VCaP (cell line): ENCODE data around the gene SUGP2.

Experiments
- H3K27ac ChIP-seq: fragments of 450-650 bp; 2 replicates; pipeline ENCODE4 v1.5.1; 2017
- TF ChIP-seq, protein P1 (sequence below): fragments of 450-650 bp; conservative IDR thresholded peaks from 2 replicates; pipeline ENCODE4 v1.5.1; 2017; ENCODE audit warnings: mild to moderate bottlenecking, moderate library complexity

The SUGP2 gene

DNA sequence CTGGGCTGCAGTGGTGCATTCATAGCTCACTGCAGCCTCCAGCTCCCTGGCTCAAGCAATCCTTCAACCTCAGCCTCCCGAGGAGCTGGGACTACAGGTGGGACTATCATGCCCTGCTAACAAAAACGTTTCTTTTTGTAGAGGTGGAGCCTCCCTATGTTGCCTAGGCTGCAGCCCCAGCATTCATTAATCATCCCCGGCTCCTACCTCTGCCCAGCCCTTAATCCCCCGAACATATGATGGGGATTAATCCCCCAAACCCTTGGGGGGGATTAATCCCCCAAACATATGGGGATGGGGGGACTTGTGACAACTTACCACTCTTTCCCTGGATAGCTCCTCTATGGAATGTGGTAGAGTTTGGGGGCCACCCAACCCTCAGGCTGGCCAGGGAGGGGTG is 45.9 kb downstream of the SUGP2 start:
- TF ChIP-seq, protein P1, sequence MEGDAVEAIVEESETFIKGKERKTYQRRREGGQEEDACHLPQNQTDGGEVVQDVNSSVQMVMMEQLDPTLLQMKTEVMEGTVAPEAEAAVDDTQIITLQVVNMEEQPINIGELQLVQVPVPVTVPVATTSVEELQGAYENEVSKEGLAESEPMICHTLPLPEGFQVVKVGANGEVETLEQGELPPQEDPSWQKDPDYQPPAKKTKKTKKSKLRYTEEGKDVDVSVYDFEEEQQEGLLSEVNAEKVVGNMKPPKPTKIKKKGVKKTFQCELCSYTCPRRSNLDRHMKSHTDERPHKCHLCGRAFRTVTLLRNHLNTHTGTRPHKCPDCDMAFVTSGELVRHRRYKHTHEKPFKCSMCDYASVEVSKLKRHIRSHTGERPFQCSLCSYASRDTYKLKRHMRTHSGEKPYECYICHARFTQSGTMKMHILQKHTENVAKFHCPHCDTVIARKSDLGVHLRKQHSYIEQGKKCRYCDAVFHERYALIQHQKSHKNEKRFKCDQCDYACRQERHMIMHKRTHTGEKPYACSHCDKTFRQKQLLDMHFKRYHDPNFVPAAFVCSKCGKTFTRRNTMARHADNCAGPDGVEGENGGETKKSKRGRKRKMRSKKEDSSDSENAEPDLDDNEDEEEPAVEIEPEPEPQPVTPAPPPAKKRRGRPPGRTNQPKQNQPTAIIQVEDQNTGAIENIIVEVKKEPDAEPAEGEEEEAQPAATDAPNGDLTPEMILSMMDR: no peak
- no peak overlapping the region for H3K27ac ChIP-seq

DNA sequence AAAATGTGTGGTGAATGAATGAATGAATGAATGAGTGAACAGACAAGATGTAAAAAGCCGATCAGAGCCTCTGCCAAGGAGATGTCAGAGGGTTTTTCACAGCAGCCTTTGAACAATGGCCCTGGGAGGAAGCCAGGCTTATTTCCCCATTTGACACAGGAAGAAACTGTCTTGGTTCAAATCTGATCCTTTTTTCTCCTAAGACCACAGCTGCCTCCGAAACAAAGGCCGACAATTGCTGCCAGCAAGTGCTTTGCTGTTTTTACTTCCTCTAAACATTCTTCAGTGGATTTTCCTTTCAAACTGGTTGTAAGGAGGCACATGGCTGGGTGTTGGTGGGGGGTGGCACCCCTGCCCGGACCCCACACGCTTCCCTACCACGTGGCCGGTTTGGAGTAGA is 48.1 kb downstream of the SUGP2 start:
- H3K27ac ChIP-seq: no peak overlapping the region
- TF ChIP-seq, protein P1: no peak

DNA sequence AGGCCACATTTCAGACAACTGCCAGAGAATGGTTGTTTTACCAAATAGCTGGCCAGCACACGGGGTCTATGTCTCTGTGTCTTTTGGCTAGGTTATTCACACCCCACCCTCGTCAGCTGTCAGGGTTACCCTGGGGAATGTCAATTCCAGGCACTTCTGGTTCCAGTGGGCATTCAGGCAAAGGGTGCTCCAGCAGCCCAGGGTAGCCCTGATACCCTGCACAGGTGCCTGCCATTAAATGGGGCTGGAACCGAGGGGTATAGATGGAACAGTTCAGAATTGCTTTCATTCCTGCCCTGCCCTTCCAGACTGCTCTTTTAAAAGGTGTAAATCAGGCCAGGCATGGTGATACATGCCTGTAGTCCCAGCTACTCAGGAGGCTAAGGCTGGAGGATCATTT is 49.1 kb downstream of the SUGP2 start:
- TF ChIP-seq, protein P1: no peak
- no peak overlapping the region for H3K27ac ChIP-seq

DNA sequence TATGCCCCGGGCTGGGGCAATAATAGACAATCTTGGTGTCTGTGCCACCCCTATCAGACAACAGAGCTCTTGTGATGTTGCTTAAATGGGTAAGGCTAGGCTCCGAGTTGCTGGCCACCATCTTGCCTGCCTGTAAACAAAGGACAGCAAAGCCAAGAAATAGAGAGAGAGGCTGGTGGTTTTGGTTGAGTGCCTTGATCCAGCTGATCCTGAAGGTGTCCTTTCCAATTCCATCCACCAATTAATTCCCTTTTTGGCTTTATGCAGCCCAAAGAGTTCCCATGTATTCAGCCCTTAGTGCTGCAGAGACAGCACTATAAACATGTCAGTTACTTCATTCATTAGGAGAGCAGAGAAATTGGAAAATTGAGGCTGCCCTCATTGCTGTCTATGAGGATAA is 50.6 kb downstream of the SUGP2 start:
- TF ChIP-seq, protein P1: no peak
- H3K27ac ChIP-seq: no peak overlapping the region

DNA sequence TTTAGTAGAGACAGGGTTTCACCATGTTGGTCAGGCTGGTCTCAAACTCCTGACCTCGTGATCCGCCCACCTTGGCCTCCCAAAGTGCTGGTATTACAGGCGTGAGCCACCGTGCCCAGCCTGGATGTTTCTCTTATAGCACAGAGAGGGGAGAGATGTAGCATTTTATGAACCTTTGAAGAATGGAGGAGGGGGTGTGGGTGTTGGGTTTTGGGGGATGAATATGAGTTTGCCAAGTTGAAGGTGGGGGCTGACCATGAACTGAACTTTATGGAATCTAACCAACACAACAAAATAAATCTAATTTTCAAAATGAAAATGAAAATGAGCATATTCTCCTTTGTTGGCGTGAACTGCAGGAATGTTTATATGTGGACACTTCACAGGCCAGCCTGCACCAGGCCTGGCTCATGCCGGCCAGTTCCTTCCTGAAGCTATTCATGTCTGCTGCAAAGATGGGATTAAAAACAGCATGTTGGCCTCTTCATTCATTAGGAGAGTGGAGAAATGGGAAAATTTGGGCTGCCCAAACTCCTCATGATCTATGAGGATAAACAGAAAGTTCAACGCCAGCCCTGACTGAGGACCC is 52.8 kb downstream of the SUGP2 start:
- H3K27ac ChIP-seq: no peak overlapping the region
- TF ChIP-seq, protein P1: no peak

DNA sequence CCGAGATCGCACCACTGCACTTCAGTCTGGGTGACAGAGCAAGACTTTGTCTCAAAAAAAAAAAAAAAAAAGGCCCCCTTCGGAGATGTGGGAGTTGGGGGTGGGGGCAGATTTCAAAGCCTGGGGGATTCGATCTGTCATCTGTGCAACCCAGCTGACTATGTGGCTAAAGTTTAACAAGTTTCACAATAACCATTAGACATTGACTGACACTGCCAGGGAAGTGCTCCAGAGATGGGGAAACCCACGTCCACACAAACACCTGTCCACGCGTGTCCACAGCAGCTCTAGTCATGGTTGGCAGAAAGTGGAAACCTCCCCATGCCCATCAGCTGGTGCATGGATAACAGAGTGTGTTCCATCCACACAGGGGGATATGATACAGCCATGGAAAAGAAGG is 54.7 kb downstream of the SUGP2 start:
- TF ChIP-seq, protein P1: no peak
- no peak overlapping the region for H3K27ac ChIP-seq

DNA sequence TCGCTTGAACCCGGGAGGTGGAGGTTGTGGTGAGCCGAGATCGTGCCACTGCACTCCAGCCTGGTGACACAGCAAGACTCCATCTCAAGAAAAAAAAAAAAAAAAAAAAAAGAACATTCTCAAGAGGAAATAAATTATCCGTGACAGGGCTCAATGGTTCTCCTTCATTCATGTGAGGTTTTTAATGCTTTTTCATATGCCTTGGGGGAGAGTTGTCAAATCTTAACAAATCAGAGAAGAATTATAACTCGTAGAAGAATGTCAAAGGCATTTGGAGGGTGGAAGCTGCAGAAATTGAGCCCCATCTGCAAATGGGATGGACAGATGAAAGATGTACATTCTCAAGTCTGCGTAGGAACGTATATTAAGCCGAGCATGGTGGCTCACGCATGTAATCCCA is 57.4 kb downstream of the SUGP2 start:
- TF ChIP-seq, protein P1: no peak
- no peak overlapping the region for H3K27ac ChIP-seq

DNA sequence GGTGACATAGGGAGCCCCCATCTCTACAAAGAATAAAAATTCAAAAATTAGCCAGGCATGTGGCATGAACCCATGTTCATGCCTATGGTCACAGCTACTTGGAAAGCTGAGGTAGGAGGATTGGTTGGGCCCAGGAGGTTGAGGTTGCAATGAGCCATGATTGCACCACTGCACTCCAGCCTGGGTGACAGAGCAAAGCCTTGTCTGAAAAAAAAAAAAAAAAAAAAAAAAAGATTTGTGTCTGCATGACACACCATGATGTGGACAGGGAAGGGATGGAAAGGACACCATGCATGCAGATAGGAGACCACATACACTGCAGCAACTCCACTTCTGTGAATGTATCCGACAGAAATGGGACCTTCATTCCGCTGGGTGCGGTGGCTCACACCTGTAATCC is 58.3 kb downstream of the SUGP2 start:
- H3K27ac ChIP-seq: no peak overlapping the region
- TF ChIP-seq, protein P1: no peak
